AG04449 (cell line): ENCODE data around the gene NBPF4.

Experiments
- CTCF ChIA-PET: fragments of 350-600 bp; formaldehyde crosslinking; extraction: SDS; loops from one replicate; lab custom pipeline; 2021; ENCODE audit warnings: antibody characterized with exemption; lab: Yijun Ruan, JAX
- POLR2A ChIA-PET: fragments of 400-600, 350-600 bp; formaldehyde crosslinking; extraction: SDS; loops from one replicate; lab custom pipeline; 2020; ENCODE audit warnings: antibody characterized with exemption, inconsistent platforms; lab: Yijun Ruan, JAX
- DNase-seq: peaks from one replicate; pipeline ENCODE4 v3.0.0-alpha.2; 2010; ENCODE audit warnings: low read depth, low spot score
- H3K4me3 ChIP-seq: 2 replicates; pipeline ENCODE4 v1.5.1; 2011; ENCODE audit warnings: low read depth, mild to moderate bottlenecking, control low read depth, low read length
- TF ChIP-seq, protein P1 (sequence below): IDR thresholded peaks from one replicate; pipeline ENCODE4 v1.5.1; 2011; ENCODE audit warnings: mild to moderate bottlenecking, moderate library complexity, low read length, control low read depth, inconsistent platforms; ENCODE audit not compliant: insufficient read depth; ENCODE audit errors: missing control alignments

Gene NBPF4

DNA sequence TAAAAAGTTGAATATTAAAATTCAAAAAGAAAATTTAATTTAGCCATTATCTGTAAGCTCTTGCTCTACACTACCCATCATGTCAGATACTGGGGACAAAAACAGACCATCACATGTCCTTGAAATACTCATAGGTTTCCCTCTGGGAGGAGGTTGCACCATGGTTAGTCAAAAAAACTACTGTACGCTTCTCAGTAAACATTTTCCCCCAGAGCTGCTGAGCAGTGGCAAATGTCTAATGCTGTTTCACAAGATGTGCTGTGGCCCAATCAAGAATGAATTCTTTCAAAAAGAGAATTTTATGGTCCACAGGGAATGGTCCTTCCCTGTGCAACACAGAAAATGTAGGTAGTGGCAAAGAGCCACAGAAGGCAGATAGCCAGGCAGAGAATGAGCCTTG is 49.8 kb downstream of the NBPF4 start:
- TF ChIP-seq, protein P1, sequence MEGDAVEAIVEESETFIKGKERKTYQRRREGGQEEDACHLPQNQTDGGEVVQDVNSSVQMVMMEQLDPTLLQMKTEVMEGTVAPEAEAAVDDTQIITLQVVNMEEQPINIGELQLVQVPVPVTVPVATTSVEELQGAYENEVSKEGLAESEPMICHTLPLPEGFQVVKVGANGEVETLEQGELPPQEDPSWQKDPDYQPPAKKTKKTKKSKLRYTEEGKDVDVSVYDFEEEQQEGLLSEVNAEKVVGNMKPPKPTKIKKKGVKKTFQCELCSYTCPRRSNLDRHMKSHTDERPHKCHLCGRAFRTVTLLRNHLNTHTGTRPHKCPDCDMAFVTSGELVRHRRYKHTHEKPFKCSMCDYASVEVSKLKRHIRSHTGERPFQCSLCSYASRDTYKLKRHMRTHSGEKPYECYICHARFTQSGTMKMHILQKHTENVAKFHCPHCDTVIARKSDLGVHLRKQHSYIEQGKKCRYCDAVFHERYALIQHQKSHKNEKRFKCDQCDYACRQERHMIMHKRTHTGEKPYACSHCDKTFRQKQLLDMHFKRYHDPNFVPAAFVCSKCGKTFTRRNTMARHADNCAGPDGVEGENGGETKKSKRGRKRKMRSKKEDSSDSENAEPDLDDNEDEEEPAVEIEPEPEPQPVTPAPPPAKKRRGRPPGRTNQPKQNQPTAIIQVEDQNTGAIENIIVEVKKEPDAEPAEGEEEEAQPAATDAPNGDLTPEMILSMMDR: no peak
- ChIA-PET CTCF (interaction anchor here (1.0 to 1.7 kb wide), 2 partner anchors 10 to 25 kb away, joined by 3 to 5 read pairs; no protein-coding TSS in a partner anchor), POLR2A (no interaction called here)
- H3K4me3 ChIP-seq: no peak overlapping the region
- DNase-seq: no peak

DNA sequence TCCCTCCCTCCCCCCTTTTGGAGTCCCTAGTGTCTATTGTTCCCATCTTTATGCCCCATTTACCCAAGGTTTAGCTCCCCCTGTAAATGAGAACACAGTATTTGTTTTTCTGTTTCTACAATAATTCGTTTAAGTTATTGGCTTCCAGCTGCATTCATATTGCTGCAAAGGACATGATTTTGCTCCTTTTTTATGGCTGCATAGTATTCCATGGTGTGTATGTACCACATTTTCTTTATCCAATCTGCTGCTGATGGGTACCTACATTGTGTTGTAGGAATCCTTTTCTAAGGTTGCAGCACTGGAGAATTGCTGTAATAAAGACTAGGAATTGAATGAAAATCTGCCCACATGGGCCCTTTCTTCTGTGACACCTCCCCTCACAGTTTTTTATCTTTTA is 50.5 kb downstream of the NBPF4 start:
- TF ChIP-seq, protein P1: no peak
- no peak overlapping the region for H3K4me3 ChIP-seq
- POLR2A ChIA-PET: no interaction called here
- CTCF ChIA-PET: interaction anchor here (1.2 kb wide), 1 partner anchor 18 kb away, joined by 3 read pairs; no protein-coding TSS in a partner anchor
- DNase-seq: no peak

DNA sequence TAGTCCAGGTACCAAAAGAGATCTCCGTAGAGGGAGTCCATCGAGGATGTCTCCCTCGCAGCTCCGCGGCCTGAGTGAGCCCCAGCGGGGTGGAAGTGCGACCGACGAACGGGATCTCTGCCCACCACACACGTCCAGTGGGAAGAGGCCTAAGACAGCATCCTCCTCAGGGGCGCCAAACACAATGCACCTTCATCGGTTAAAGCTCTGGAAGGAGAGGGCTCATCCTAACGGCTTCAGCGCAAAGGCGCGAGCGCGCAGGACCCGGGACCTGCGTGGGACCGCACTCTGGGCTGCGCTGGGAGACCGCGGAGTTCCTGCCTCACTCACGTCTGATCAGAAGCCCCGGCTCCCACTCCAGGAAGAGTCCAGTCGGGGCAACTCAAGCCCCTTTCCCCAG is 51.3 kb downstream of the NBPF4 start:
- POLR2A ChIA-PET: no interaction called here
- TF ChIP-seq, protein P1: no peak
- no peak overlapping the region for H3K4me3 ChIP-seq
- DNase-seq: no peak
- CTCF ChIA-PET: interaction anchor here (1.2 kb wide), 1 partner anchor 19 kb away, joined by 3 read pairs; no protein-coding TSS in a partner anchor

DNA sequence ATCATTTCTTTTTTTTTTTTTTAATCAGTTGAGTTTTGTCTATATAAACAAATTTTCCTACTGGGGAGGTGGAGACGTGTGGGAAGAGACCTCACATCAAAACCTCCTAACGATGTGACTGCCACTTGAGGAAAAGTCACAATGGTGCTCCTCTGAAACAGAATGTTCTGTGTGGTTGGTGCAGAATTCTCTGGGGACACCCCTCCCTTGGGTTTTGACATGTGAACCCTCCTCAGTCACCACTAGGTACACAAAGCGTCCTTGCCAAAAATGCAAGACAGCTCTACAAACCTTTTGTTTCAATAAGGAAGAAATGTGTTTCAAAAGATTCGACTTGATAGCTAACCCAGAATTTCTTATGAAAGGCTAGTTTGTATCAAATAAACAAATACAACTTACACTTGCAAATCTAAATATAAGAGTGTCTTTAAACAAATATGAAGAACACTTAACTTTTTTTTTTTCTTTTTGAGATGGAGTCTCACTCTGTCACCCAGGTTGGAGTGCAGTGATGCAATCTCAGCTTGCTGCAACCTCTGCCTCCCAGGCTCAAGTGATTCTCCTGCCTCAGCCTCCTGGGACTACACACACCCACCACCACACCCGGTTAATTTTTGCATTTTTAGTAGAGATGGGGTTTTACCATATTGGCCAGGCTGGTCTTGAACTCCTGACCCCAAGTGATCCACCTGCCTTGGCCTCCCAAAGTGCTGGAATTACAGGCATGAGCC is 53.0 kb downstream of the NBPF4 start:
- TF ChIP-seq, protein P1: no peak
- DNase-seq: no peak
- ChIA-PET CTCF (no interaction called here), POLR2A (interaction anchor here (0.7 to 1.3 kb wide), 2 partner anchors 9 to 596 kb away, joined by 4 to 5 read pairs; partner anchors contain the start of gene SLC25A24)
- no peak overlapping the region for H3K4me3 ChIP-seq

DNA sequence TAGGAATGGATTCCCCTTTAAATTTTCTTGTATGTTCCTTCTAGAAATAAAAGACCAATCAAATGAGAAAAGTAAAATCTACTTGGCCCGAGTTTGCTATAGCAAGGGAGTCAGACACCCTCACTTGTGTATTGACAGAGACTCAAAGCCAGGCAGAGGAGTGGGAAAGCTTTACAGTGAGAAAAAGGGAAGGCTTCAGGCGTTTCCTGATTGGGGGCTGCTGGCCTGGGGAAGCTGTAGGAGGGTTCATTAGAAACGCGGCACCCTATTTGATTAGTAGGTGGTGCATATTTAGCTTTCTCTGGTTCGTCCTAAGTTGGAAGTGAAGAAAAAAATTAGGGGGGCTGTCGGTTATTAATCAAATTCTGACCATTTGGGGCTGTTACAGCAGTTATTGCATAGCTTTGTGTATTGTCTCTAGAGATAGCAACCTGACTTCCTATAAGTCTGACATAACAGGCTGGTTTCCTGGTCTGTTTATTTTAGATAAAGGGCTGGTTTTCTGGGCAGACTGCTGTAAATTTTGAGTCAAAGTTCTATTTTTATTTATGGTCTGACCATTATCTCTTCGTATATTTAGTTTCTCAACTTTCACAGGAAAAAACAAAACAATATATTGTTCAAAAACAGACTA is 53.8 kb downstream of the NBPF4 start:
- no peak for DNase-seq
- ChIA-PET CTCF (no interaction called here), POLR2A (interaction anchor here (0.7 to 1.3 kb wide), 2 partner anchors 10 to 595 kb away, joined by 4 to 5 read pairs; partner anchors contain the start of gene SLC25A24)
- no peak overlapping the region for H3K4me3 ChIP-seq
- TF ChIP-seq, protein P1: no peak

DNA sequence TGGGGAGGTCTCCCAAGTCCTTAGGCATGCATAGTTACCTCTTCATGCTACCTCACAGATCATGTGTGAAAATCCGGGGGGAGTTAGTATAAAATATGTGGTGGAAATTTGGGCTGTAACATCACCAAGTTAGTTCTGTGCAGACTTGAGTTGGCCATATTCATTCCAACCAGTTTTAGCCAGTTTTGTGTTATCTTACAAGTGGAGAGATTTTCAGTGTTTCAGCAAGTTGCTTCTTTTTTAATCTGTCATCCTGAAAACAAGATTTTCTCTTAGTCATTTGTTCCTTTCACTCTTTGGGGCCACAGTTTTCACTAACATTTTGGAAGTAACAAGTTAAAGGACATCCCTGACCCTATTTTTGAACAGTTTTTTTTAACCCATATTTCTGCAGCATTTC is 55.1 kb downstream of the NBPF4 start:
- POLR2A ChIA-PET: no interaction called here
- H3K4me3 ChIP-seq: no peak overlapping the region
- TF ChIP-seq, protein P1: no peak
- CTCF ChIA-PET: no interaction called here
- no peak for DNase-seq
